ENCODE measurements around the gene MDFI. TPM values are rescaled to one million over a fixed set of nuclear protein-coding genes. Genes with fewer than 3 reads are reported as not detected.
"Not testable (repeated sequence)": the region's sequence is repeated elsewhere in the genome, so short reads cannot be mapped to it uniquely, and the experiment has no call there.

Gene MDFI
- total RNA-seq, 1 donor, result 0.09 TPM

DNA sequence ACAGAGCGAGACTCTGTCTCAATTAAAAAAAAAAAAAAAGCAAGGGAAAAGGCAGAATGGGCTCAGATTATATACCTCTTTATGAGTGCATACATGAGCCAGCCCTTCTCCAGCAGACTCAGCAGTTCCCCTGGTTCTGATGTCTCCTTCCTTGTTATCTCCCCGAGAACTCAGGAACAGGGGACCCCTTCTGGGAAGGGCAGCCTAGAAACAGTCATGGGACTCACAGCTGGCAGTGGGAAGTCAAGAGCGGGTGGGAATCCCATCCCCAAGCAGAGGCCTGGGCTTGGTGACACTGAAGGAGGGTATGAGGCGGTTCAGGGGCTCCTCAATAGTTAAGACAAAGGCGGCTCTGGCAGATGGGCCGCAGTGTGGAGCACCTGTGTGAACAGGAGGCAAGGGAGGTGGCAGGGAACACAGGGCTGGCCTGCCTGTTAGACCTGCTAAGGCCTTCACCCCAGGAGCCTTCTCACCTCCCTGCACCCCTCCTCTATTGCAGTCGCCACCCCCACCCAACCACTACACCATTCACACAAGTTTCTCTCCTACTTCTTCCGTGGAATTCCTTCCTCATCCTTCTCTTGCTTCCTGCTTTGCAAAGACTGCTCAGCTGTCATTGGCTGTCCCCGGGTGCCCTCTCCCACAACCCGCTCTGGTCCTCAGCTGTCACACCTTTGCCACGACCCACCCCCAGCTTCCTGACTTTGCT, 29.7 kb upstream of the MDFI start:
- DNase-seq (ENCODE audit: low read depth), result no peak
- H3K4me3 ChIP-seq (ENCODE audit: low read depth, low read length), result no peak overlapping the region
- TF ChIP-seq, protein P1, sequence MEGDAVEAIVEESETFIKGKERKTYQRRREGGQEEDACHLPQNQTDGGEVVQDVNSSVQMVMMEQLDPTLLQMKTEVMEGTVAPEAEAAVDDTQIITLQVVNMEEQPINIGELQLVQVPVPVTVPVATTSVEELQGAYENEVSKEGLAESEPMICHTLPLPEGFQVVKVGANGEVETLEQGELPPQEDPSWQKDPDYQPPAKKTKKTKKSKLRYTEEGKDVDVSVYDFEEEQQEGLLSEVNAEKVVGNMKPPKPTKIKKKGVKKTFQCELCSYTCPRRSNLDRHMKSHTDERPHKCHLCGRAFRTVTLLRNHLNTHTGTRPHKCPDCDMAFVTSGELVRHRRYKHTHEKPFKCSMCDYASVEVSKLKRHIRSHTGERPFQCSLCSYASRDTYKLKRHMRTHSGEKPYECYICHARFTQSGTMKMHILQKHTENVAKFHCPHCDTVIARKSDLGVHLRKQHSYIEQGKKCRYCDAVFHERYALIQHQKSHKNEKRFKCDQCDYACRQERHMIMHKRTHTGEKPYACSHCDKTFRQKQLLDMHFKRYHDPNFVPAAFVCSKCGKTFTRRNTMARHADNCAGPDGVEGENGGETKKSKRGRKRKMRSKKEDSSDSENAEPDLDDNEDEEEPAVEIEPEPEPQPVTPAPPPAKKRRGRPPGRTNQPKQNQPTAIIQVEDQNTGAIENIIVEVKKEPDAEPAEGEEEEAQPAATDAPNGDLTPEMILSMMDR (IDR thresholded peaks at IDR 0.05; ENCODE audit: insufficient read depth, low read length), result no peak

DNA sequence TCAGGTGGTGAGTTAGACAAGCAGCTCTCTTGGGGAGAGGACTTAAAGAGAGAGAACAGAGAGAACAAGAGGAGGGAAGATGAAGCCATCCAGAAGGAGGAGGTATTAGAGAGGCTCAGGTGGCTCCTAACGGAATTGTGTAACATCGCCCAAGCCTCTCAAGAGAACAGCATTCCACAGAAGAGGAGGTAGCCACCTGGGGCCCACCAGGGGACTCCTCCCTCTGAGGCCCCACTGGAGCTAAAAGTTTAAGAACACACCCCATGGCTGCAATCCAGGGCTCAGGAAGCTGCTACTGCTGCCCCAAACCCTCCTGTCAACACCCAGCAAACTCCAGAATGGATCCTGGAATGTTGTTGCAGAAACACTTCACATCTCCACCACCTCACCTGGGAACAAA, 23.6 kb upstream of the MDFI start:
- DNase-seq (ENCODE audit: low read depth), result no peak
- H3K4me3 ChIP-seq (ENCODE audit: low read depth, low read length), result no peak overlapping the region
- TF ChIP-seq, protein P1 (IDR thresholded peaks at IDR 0.05; ENCODE audit: insufficient read depth, low read length), result no peak

DNA sequence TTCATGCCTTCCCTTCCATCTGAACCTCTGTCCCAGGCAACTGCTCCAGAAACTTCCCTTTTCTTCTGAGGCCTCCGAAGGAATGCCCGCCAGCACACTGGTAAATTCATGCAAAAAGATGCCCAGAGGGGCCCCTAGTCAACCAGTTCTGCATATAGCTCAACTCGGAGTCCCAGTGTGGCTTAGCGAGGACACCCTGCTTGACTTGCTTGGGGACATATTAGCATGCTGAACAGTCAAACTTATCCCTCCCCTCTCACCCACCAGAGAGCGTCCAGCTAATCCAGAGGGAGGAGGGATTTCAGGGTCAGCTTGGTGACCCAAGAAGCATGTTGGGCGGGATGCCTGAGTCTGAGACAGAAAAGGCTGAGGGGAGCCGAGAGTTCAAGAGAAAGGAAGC, 23.0 kb upstream of the MDFI start:
- H3K4me3 ChIP-seq (ENCODE audit: low read depth, low read length), result no peak overlapping the region

DNA sequence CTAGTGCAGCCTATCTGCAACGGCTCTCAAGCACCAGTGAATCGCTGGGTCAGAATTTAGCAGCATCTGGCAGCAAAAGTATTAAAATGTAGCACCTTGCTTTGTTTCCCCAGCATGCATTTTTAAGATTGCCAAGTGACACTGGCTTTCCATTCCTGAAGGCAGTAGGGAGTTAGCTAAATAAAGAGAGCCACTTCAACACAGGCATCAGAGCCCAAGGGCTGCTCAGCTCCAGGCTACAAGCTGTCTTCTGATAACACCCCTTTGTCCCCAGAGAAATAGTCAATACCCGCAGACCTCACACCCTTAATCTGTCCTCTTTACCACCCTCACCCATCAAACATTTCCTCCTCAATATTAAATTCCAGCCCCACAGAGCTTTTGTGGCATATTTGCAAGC, 19.7 kb upstream of the MDFI start:
- TF ChIP-seq, protein P1 (IDR thresholded peaks at IDR 0.05; ENCODE audit: insufficient read depth, low read length), result no peak
- no peak overlapping the region for H3K4me3 ChIP-seq (ENCODE audit: low read depth, low read length)
- no peak for DNase-seq (ENCODE audit: low read depth)

More for the DNA sequence above, 23.0 kb upstream of the MDFI start:
- DNase-seq (ENCODE audit: low read depth), result no peak
- TF ChIP-seq, protein P1 (IDR thresholded peaks at IDR 0.05; ENCODE audit: insufficient read depth, low read length), result no peak

DNA sequence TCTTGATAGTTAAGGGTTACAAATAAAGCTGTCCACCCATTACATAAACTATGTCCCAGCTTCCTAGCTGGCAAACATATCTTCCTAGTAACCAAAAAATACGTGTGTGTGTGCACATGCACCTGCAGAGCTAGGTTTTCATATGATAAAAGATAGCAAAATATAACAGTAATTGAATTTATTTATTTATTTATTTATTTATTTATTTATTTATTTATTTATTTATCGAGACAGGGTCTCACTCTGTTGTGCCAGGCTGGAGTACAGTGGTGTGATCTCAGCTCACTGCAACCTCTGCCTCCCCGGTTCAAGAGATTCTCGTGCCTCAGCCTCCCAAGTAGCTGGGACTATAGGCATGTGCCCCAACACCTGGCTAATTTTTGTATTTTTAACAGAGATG, 19.1 kb upstream of the MDFI start:
- H3K4me3 ChIP-seq (ENCODE audit: low read depth, low read length); DNase-seq (ENCODE audit: low read depth): not testable (repeated sequence)

DNA sequence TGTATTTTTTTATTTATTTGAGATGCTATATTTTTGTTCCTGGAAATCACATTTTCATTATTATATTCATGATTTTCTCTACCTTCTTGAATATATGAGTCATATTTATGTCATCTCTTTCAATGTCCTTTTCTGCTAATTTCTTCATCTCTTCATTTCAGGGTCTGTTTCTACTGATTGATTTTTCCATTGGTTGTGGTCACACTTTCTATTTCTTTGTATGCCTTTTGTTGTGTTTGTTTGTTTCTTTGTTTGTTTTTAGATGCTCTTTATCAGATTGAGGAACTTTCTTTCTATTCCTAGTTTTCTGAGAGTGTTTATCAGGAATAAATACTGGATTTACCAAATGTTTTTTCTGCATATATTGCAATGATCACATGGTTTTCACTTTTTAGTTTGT, 16.9 kb upstream of the MDFI start:
- H3K4me3 ChIP-seq (ENCODE audit: low read depth, low read length), result no peak overlapping the region
- no peak for DNase-seq (ENCODE audit: low read depth)
- TF ChIP-seq, protein P1 (IDR thresholded peaks at IDR 0.05; ENCODE audit: insufficient read depth, low read length), result no peak

DNA sequence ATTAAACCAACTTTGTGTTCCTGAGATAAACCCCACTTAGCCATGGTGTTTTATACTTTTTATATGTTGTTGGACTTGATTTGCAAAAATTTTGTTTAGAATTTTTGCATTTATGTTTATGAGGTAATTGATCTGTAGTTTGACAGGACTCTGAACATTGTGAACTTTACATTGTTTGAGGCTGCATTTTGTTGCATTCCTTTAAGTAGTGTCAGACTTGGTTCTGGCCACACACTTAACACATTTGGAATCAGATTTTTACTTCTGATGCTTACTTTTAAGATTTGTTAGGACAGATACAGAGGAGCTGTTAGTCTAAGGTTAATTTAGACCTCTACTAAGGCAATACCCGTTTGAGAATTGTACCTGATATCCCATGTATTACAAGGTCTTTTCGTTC, 16.5 kb upstream of the MDFI start:
- no peak overlapping the region for H3K4me3 ChIP-seq (ENCODE audit: low read depth, low read length)
- TF ChIP-seq, protein P1 (IDR thresholded peaks at IDR 0.05; ENCODE audit: insufficient read depth, low read length), result no peak
- no peak for DNase-seq (ENCODE audit: low read depth)

Measured in fibroblast of the aortic adventitia (primary cell).